Uterus (tissue), 2 donors: ENCODE results near the gene MAP2K7.

ENCODE experiments used
- POLR2A ChIP-seq, 2 donors: fragments of 450-650 bp; IDR thresholded peaks; one replicate each; pipeline ENCODE4 v1.6.1; 2016; ENCODE audit warnings: antibody characterized with exemption in 2 of 2, mild to moderate bottlenecking in 1 of 2, moderate library complexity in 1 of 2
- TF ChIP-seq, protein P1 (sequence below), 4 experiments: fragments of 200-600 bp in 2 of 4; fragments of 450-650 bp in 2 of 4; sonication (generic) in 2 of 4; IDR thresholded peaks; one replicate each; pipeline ENCODE4 v1.5.1; 2016 to 2019; ENCODE audit warnings: antibody characterized with exemption in 4 of 4, mild to moderate bottlenecking in 2 of 4, moderate library complexity in 1 of 4

GRCh38 chr19:7932276-7932929, 28.7 kb downstream of the MAP2K7 start:
- TF ChIP-seq, protein P1, sequence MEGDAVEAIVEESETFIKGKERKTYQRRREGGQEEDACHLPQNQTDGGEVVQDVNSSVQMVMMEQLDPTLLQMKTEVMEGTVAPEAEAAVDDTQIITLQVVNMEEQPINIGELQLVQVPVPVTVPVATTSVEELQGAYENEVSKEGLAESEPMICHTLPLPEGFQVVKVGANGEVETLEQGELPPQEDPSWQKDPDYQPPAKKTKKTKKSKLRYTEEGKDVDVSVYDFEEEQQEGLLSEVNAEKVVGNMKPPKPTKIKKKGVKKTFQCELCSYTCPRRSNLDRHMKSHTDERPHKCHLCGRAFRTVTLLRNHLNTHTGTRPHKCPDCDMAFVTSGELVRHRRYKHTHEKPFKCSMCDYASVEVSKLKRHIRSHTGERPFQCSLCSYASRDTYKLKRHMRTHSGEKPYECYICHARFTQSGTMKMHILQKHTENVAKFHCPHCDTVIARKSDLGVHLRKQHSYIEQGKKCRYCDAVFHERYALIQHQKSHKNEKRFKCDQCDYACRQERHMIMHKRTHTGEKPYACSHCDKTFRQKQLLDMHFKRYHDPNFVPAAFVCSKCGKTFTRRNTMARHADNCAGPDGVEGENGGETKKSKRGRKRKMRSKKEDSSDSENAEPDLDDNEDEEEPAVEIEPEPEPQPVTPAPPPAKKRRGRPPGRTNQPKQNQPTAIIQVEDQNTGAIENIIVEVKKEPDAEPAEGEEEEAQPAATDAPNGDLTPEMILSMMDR (IDR thresholded peaks at IDR 0.05) = no peak
- no peak for TF ChIP-seq POLR2A (IDR thresholded peaks at IDR 0.05)
